Measurements from ENCODE around the gene MMP14.
"Not testable (repeated sequence)": the region's sequence is repeated elsewhere in the genome, so short reads cannot be mapped to it uniquely, and the experiment has no call there.

Gene MMP14

GRCh38 chr14:22822016-22822570, 14.3 kb upstream of the MMP14 start:
- H3K27me3 ChIP-seq (ENCODE audit: low read depth): no peaks in the 10 kb centered on the region
- no peaks in the 10 kb centered on the region for H3K36me3 ChIP-seq (replicated peaks)
- H3K4me1 ChIP-seq: peaks cover 8% of the 10 kb centered on the region
- no peaks in the 10 kb centered on the region for H3K9me3 ChIP-seq
- DNase-seq (ENCODE audit: low spot score in 2 of 2): no peak
- in situ Hi-C loops (cut with MboI; ENCODE audit: low sequenced_read_pairs): no loop called here
- no peak overlapping the region for H3K4me3 ChIP-seq

DNA sequence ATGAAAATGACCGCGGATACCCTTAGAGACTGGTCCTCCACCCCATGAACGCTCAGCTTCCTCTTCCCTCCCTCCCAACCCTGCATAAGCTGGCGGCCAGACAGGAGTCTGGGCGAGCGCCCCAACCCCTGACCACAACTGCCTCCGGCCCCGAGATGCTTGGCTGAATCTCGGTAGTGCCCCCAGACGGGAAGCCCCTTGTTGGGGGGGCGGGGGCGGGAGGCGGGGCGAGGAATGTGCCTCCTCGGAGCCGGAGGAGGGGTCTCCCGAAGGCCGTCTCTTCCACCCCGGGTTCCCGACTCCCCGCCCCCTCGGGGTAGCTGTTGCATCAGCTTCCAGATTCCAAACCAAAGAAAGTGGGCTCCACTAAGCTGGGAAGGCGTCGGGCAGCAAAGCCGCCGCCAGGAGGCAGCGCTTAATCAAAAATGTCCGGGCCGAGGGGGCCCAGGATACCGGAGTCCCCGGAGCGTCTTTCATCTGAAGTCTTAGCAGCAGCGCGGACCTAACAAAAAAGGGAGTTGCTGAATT, 13.8 kb upstream of the MMP14 start:
- no peaks in the 10 kb centered on the region for H3K36me3 ChIP-seq (replicated peaks)
- in situ Hi-C loops (cut with MboI; ENCODE audit: low sequenced_read_pairs): no loop called here
- H3K4me1 ChIP-seq: peaks cover 8% of the 10 kb centered on the region
- H3K4me3 ChIP-seq: no peak overlapping the region
- no peaks in the 10 kb centered on the region for H3K9me3 ChIP-seq
- no peaks in the 10 kb centered on the region for H3K27me3 ChIP-seq (ENCODE audit: low read depth)
- DNase-seq (ENCODE audit: low spot score in 2 of 2): peak; percentile 67 to 82

DNA sequence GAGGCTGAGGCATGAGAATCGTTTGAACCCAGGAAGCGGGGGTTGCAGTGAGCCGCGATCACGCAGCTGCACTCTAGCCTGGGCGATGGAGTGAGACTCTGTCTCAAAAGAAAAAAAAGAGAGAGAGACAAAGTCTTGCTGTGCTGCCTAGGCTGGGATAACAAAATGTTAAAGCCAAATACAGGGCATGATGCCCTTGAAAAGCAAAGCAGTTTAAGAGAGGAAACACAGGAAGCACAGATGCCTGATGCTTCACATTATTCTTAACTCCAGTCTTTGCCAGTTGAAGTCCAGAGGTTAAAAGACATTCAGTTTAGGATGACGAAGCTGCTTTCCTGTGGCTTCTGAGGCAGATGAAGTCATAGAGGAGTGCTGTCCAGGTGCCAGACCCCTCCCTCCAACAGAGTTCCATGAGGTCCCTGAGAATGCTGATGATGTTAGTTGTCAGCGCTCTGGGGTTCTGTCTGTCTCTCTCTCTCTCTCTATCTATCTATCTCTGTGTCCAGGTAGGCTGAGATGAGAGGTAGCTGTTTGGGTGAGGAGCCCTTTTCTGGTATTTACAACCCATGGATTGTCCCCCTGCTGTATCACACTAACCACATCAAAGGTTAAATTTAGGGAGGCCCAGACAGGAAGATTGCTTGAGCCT, 11.6 kb upstream of the MMP14 start:
- Histone ChIP-seq H3K4me3 (no peak overlapping the region), H3K4me1 (peaks cover 12% of the 10 kb centered on the region), H3K27me3 (ENCODE audit: low read depth) (no peaks in the 10 kb centered on the region; the same call in 1 of the 2 replicates), H3K9me3 (no peaks in the 10 kb centered on the region), H3K36me3 (replicated peaks) (no peaks in the 10 kb centered on the region)
- in situ Hi-C loops (cut with MboI; ENCODE audit: low sequenced_read_pairs): no loop called here
- DNase-seq (ENCODE audit: low spot score in 2 of 2): no peak

DNA sequence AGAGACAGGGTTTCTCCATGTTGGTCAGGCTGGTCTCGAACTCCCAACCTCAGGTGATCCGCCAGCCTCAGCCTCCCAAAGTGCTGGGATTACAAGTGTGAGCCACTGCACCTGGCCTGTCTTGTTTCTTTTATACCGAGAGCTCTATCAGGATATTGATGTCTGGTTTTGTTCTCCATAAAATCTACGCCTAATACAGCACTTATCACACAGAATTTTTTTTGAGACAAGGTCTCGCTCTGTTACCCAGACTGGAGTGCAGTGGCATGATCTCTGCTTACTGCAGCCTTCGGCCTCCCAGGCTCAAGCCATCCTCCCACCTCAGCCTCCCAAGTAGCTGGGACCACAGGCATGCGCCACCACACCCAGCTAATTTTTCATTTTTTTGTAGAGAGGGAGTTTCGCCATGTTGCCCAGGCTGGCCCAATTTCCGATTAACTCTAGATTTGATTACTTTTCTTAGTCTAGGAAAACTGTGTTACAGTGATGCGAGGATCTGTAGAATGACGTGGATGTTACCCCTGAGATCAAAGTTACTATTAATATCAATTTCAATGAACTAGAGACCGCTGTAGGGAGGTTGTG, 7.2 kb upstream of the MMP14 start:
- H3K27me3 ChIP-seq (ENCODE audit: low read depth); DNase-seq (ENCODE audit: low spot score in 2 of 2); H3K9me3 ChIP-seq; in situ Hi-C loops (cut with MboI; ENCODE audit: low sequenced_read_pairs): not testable (repeated sequence)
- Histone ChIP-seq H3K36me3 (replicated peaks) (peaks cover 21% of the 10 kb centered on the region), H3K4me1 (peaks cover 10% of the 10 kb centered on the region), H3K4me3 (peak overlapping the region; percentile 99)

DNA sequence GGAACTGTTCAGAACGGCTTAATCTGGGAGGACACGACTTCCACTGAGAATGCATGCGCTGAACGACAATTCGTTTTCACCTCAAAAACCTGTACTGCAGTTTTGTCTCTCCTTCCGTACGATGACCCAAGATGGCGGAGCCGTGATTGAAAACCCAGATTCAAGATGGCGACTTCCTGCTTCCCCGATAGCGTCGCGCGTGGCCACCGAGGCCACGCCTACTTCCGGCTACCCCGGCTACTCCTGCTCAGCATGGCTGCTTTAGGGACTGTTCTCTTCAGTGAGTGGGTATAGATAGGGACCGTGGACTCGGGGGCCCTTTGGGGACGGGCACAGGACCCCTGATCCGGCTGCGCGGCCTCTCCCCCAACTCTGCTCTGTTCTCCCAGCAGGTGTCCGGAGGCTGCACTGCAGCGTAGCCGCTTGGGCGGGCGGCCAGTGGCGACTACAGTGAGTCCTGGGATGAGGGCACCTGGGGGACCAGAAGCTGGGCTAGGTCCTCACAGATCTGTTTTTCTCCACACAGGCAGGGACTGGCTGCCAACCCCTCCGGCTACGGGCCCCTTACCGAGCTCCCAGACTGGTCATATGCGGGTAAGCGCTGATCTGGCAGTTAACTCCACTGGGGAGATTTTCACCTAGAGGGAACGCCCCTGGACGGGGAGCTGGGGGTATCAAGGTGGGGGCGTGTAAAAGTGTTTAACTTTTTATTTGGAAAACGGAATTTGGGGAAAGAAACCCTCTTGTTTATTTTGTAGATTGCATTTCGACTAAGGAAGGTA, 6.5 kb upstream of the MMP14 start, which contains the start of gene MRPL52:
MRPL52 (plus strand) TSS at position 227 of the 782 bp plus-strand sequence; CDS start at position 253, 26 bp downstream.
- Histone ChIP-seq H3K36me3 (replicated peaks) (peaks cover 24% of the 10 kb centered on the region), H3K9me3 (no peaks in the 10 kb centered on the region), H3K27me3 (ENCODE audit: low read depth) (no peaks in the 10 kb centered on the region; the same call in 1 of the 2 replicates), H3K4me3 (peak within 1 kb of the TSS; percentile 99), H3K4me1 (peaks cover 10% of the 10 kb centered on the region)
- in situ Hi-C loops (cut with MboI; ENCODE audit: low sequenced_read_pairs): no loop called here
- peak; percentile 86 to 93 for DNase-seq (ENCODE audit: low spot score in 2 of 2)

DNA sequence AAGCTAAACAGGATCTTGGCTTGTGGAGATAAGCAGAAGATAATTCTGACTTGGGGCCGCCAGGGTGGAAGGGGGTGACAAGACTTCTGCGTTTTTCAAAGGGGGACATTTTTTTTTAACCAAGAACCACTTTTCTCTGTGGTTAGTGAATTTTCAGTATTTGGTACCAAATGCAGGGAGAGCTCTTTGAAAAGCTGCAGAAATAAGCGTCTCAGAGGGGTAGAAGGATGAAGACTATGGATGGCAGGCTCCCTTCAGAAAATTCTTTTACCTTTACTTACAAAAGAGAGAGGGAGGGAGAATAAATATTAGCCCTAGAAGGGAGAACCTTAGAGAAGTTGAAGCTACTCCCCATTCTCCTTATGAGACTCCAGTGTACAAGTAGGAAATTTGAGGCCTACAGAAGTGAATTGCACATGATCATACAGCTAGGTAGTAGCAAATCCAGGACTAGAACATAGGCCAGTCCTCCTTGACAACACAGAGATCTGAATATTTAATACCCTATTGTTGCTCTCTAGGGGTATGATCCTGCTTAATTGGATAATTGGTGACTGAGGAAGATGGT, 5.9 kb upstream of the MMP14 start:
- Histone ChIP-seq H3K4me1 (peaks cover 10% of the 10 kb centered on the region), H3K9me3 (no peaks in the 10 kb centered on the region), H3K36me3 (replicated peaks) (peaks cover 24% of the 10 kb centered on the region), H3K27me3 (ENCODE audit: low read depth) (no peaks in the 10 kb centered on the region; the same call in 1 of the 2 replicates), H3K4me3 (peak overlapping the region; percentile 99)
- no peak for DNase-seq (ENCODE audit: low spot score in 2 of 2)
- in situ Hi-C loops (cut with MboI; ENCODE audit: low sequenced_read_pairs): no loop called here

DNA sequence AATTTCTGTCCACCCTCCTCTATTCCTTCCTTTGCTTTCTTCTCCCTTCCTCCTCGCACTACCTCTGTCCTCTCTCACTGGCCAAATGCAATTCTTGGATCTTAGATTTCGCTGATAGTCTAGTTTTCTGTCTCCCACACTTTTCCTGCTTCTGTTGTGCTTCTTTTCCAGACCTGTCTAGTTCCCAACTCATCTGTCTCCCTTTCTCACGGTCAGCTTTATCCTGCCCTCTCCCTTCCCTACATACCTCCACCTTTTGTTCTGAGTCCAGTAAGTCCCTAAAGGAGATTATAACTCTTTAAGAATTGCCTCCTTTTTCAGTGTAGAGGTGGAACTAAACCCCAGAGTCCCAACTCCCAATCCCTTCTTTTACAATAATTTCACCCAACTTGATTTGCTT, 880 bp upstream of the MMP14 start:
- H3K36me3 ChIP-seq (replicated peaks): peaks cover 24% of the 10 kb centered on the region
- in situ Hi-C loops (cut with MboI; ENCODE audit: low sequenced_read_pairs): no loop called here
- peaks cover 3% of the 10 kb centered on the region for H3K4me1 ChIP-seq
- no peaks in the 10 kb centered on the region for H3K27me3 ChIP-seq (ENCODE audit: low read depth)
- DNase-seq (ENCODE audit: low spot score in 2 of 2): no peak
- H3K9me3 ChIP-seq: no peaks in the 10 kb centered on the region
- H3K4me3 ChIP-seq: no peak overlapping the region

DNA sequence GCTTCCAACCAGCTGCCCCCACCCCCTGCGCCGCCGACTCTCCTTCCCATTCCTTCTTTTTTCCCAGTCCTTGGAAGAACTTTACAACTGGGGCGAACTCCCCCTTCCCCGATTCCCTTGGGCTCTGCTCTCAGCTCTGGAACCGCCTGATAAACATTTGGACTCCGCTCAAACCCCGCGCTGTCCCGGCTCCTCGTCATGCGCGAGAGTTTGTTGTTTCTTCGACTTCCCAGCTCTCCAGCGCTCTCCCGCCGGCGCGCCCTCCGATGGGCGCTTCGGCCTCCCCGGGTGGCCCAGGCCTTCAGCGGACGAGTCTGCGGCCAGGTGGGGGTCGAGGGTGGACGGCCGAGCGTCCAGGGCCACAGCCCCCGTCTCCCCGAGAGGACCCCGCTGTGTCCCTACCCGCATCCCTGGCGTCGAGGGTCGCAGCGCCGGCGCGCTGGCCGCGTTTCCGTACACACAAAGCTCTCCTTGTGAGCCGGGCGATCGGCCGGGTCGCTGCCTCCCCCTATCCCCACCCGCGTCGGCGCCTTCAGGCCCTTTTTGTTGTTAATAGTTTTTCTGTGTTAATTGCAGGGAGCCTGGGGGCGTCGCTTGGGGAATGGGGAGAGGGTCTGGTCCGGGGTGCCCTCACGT, 847 bp downstream of the MMP14 start:
- H3K4me3 ChIP-seq: no peak overlapping the region

GRCh38 chr14:22837750-22838538, 1.6 kb downstream of the MMP14 start:
- DNase-seq (ENCODE audit: low spot score in 2 of 2): no peak
- Histone ChIP-seq H3K4me3 (no peak overlapping the region), H3K27me3 (ENCODE audit: low read depth) (no peaks in the 10 kb centered on the region), H3K36me3 (replicated peaks) (peaks cover 16% of the 10 kb centered on the region), H3K4me1 (no peaks in the 10 kb centered on the region), H3K9me3 (no peaks in the 10 kb centered on the region)
- in situ Hi-C loops (cut with MboI; ENCODE audit: low sequenced_read_pairs): no loop called here

More for the DNA sequence above, 847 bp downstream of the MMP14 start:
- no peaks in the 10 kb centered on the region for H3K9me3 ChIP-seq
- H3K36me3 ChIP-seq (replicated peaks): peaks cover 19% of the 10 kb centered on the region
- in situ Hi-C loops (cut with MboI; ENCODE audit: low sequenced_read_pairs): no loop called here
- no peak for DNase-seq (ENCODE audit: low spot score in 2 of 2)
- H3K27me3 ChIP-seq (ENCODE audit: low read depth): no peaks in the 10 kb centered on the region
- no peaks in the 10 kb centered on the region for H3K4me1 ChIP-seq

- in situ Hi-C loops (cut with MboI; ENCODE audit: low sequenced_read_pairs): no loop called here
These were observed 2.3 kb downstream of the MMP14 start for GRCh38 chr14:22838631-22839041.

GRCh38 chr14:22839159-22839779, 2.9 kb downstream of the MMP14 start:
- no peak for DNase-seq (ENCODE audit: low spot score in 2 of 2)
- Histone ChIP-seq H3K9me3 (no peaks in the 10 kb centered on the region), H3K27me3 (ENCODE audit: low read depth) (no peaks in the 10 kb centered on the region), H3K36me3 (replicated peaks) (peaks cover 2% of the 10 kb centered on the region), H3K4me1 (no peaks in the 10 kb centered on the region), H3K4me3 (no peak overlapping the region)
- in situ Hi-C loops (cut with MboI; ENCODE audit: low sequenced_read_pairs): no loop called here

More at GRCh38 chr14:22838631-22839041, 2.3 kb downstream of the MMP14 start:
- H3K27me3 ChIP-seq (ENCODE audit: low read depth): no peaks in the 10 kb centered on the region
- H3K4me3 ChIP-seq: no peak overlapping the region
- no peaks in the 10 kb centered on the region for H3K9me3 ChIP-seq
- no peaks in the 10 kb centered on the region for H3K4me1 ChIP-seq
- H3K36me3 ChIP-seq (replicated peaks): peaks cover 9% of the 10 kb centered on the region
- DNase-seq (ENCODE audit: low spot score in 2 of 2): no peak

DNA sequence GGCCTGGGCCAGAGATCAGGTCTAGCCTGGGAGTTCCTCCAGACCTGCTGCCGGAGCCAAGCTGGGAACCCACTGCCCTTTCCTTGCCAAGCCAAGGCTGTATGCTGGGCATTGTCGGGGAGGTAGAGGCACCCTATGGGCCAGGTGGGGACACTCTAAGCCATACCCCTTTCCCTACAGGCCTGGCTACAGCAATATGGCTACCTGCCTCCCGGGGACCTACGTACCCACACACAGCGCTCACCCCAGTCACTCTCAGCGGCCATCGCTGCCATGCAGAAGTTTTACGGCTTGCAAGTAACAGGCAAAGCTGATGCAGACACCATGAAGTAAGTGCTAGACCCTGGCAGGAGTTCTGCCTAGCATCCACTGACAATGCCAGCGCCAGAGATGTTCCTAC, 4.9 kb downstream of the MMP14 start:
- DNase-seq (ENCODE audit: low spot score in 2 of 2): no peak
- Histone ChIP-seq H3K36me3 (replicated peaks) (no peaks in the 10 kb centered on the region), H3K9me3 (no peaks in the 10 kb centered on the region), H3K4me3 (no peak overlapping the region), H3K4me1 (no peaks in the 10 kb centered on the region), H3K27me3 (ENCODE audit: low read depth) (no peaks in the 10 kb centered on the region)
- in situ Hi-C loops (cut with MboI; ENCODE audit: low sequenced_read_pairs): no loop called here

All from HAP-1 (cell line).